AG04449 (cell line): ENCODE results near the gene PSMD5.

ENCODE experiments used
- CTCF ChIA-PET: fragments of 350-600 bp; formaldehyde crosslinking; extraction: SDS; loops from one replicate; lab custom pipeline; 2021; ENCODE audit warnings: antibody characterized with exemption; lab: Yijun Ruan, JAX
- POLR2A ChIA-PET: fragments of 400-600, 350-600 bp; formaldehyde crosslinking; extraction: SDS; loops from one replicate; lab custom pipeline; 2020; ENCODE audit warnings: antibody characterized with exemption, inconsistent platforms; lab: Yijun Ruan, JAX
- DNase-seq: peaks from one replicate; pipeline ENCODE4 v3.0.0-alpha.2; 2010; ENCODE audit warnings: low read depth, low spot score
- H3K4me3 ChIP-seq: 2 replicates; pipeline ENCODE4 v1.5.1; 2011; ENCODE audit warnings: low read depth, mild to moderate bottlenecking, control low read depth, low read length
- CTCF ChIP-seq: IDR thresholded peaks from one replicate; pipeline ENCODE4 v1.5.1; 2011; ENCODE audit warnings: mild to moderate bottlenecking, moderate library complexity, low read length, control low read depth, inconsistent platforms; ENCODE audit not compliant: insufficient read depth; ENCODE audit errors: missing control alignments

The PSMD5 gene

GRCh38 chr9:120889606-120890271 lies 47.0 kb upstream of the PSMD5 start:
- POLR2A ChIA-PET: no interaction called here
- no peak for TF ChIP-seq CTCF
- no peak overlapping the region for H3K4me3 ChIP-seq
- CTCF ChIA-PET: interaction anchor here (1.2 to 1.4 kb wide), 2 partner anchors 21 to 47 kb away, joined by 4 read pairs; no protein-coding TSS in a partner anchor
- no peak for DNase-seq

DNA sequence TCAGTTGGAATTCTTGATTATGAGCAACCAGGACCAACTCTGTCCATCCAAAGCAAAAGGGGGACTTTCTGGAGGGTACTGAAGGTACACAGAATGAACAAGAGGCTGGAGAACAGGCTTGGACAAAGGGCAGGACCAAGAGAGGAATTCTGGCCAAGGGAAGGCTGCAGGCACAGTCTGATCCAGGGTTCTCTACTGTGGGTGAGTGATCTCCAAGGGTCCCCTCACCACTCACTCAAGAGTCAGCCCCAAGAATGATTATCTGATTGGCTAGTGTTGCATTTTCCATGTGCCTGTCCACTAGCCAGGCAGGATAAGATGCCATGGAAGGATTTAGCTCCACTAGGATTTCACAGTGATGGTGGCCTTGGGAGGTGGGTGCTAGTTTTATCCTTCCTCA lies 45.9 kb upstream of the PSMD5 start:
- DNase-seq: no peak
- ChIA-PET CTCF (no interaction called here), POLR2A (no interaction called here)
- TF ChIP-seq CTCF: no peak
- H3K4me3 ChIP-seq: no peak overlapping the region

DNA sequence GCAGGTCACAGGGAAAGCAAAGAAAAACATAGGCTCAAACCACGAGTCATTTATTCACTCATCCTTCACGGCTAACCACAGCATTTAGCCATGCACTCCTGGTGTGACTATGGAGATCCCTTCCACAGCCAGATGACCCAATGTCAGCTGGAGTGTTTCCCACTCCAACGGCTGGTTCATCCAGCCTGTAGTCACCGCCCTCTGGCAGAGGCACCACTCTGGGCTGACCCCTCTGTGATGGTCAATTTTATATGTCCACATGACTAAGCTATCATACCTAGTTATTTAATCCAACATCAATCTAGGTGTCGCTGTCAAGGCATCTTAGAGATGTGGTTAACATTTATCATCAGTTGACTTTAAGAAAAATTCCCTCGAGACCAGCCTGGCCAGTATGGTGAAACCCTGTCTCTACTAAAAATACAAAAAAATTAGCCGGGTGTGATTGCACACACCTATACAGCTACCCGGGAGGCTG lies 43.8 kb upstream of the PSMD5 start:
- no peak for TF ChIP-seq CTCF
- ChIA-PET CTCF (interaction anchor here (1.2 kb wide), 1 partner anchor 10 kb away, joined by 3 read pairs; no protein-coding TSS in a partner anchor), POLR2A (interaction anchor here (0.6 kb wide), 1 partner anchor 124 kb away, joined by 3 read pairs; no protein-coding TSS in a partner anchor)
- DNase-seq: no peak
- H3K4me3 ChIP-seq: no peak overlapping the region

DNA sequence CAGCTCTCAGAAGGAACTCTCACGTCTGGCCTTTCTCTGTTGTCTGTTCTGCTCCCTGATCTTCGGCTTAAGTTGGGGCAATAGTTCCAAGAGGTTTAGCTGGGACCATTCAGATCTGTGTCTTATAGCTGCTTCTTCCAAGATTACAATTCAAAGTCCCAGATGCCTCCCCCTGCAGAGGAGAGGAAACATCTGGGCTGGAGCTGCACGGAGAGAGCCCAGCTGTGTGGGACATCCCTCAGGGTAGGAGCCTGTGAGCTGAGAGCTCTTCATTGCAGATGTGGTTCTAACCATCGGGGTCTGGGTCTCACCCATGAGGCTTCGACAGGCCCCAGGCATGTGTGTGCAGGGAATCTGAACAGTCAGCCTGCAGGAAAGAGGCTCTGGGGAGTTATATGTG lies 43.2 kb upstream of the PSMD5 start:
- DNase-seq: no peak
- CTCF ChIA-PET: interaction anchor here (1.2 kb wide), 1 partner anchor 10 kb away, joined by 3 read pairs; no protein-coding TSS in a partner anchor
- H3K4me3 ChIP-seq: no peak overlapping the region
- no peak for TF ChIP-seq CTCF
- POLR2A ChIA-PET: interaction anchor here (0.6 kb wide), 1 partner anchor 124 kb away, joined by 3 read pairs; no protein-coding TSS in a partner anchor

- H3K4me3 ChIP-seq: no peak overlapping the region
- no peak for TF ChIP-seq CTCF
- POLR2A ChIA-PET: no interaction called here
- CTCF ChIA-PET: interaction anchor here (1.2 kb wide), 1 partner anchor 11 kb away, joined by 3 read pairs; no protein-coding TSS in a partner anchor
- no peak for DNase-seq
Observed at GRCh38 chr9:120885457-120885856, 42.7 kb upstream of the PSMD5 start.

DNA sequence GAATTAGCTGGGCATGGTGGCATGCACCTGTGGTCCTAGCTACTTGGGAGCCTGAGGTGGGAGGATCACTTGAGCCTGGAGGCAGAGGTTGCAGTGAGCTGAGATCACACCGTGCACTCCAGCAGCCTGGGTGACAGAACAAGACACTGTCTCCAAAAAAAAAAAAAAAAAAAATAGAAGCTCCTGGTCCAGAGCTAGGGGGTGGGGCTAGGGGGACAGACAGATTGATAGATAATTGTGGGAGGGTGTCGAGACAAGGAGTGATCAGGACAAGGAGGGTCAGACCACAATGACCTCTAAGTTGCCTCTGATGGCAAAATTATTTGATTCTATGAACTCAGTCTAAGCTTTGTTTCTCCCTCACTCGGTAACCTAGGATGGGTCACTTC lies 40.9 kb upstream of the PSMD5 start:
- CTCF ChIA-PET: interaction anchor here (1.0 to 2.3 kb wide), 2 partner anchors 9 to 53 kb away, joined by 3 to 7 read pairs; no protein-coding TSS in a partner anchor
- no peak for TF ChIP-seq CTCF
- H3K4me3 ChIP-seq: no peak overlapping the region
- no peak for DNase-seq
- POLR2A ChIA-PET: no interaction called here
